Measurements from ENCODE around the gene NEK1. TPM values are rescaled to one million over a fixed set of nuclear protein-coding genes. Genes with fewer than 3 reads are reported as not detected.

The NEK1 gene
- total and polyA plus RNA-seq, 7 experiments from 2014 or later, result 7.8 to 21.0 (median 13.9) TPM

GRCh38 chr4:169379688-169380087 is 232.7 kb downstream of the NEK1 start:
- Mint-ChIP-seq H3K36me3 (peaks cover 0 to 13% (median 0%) of the 10 kb centered on the region in 5 donors), H3K4me3 (no peak overlapping the region), H3K4me1 (peaks cover 0 to 1% (median 0%) of the 10 kb centered on the region in 7 donors), H3K27me3 (no peaks in the 10 kb centered on the region), H3K9me3 (peaks cover 0 to 48% (median 24%) of the 10 kb centered on the region in 11 donors), H3K27ac (no peak overlapping the region)
- ATAC-seq, result no peak
- no peaks in the 10 kb centered on the region for H3K36me3 ChIP-seq (ENCODE audit: control insufficient read depth in 2 of 3, insufficient read depth in 3 of 3, low read length in 3 of 3)
- H3K27me3 ChIP-seq (ENCODE audit: control insufficient read depth in 2 of 2, insufficient read depth in 2 of 2, low read length in 2 of 2), result no peaks in the 10 kb centered on the region
- H3K4me1 ChIP-seq (ENCODE audit: control insufficient read depth in 2 of 2, insufficient read depth in 2 of 2, low read length in 2 of 2), result no peaks in the 10 kb centered on the region
- CTCF ChIA-PET, result no interaction called here
- no peak overlapping the region for H3K4me3 ChIP-seq (ENCODE audit: low read length)
- DNase-seq, result no peak
- intact Hi-C loops (cut with micrococcal nuclease), result no loop called here
- peaks cover 0 to 17% (median 8%) of the 10 kb centered on the region in 3 experiments for H3K9me3 ChIP-seq (ENCODE audit: control insufficient read depth in 2 of 3, low read length in 3 of 3)
- POLR2A ChIA-PET, result no interaction called here
- no peak overlapping the region for H3K27ac ChIP-seq (ENCODE audit: low read depth, low read length)

GRCh38 chr4:169377367-169377766 is 235.0 kb downstream of the NEK1 start:
- ATAC-seq, result no peak
- H3K9me3 Mint-ChIP-seq, result peaks cover 0 to 51% (median 24%) of the 10 kb centered on the region in 11 donors
- POLR2A ChIA-PET, result no interaction called here

GRCh38 chr4:169376421-169376820 is 236.0 kb downstream of the NEK1 start:
- POLR2A ChIA-PET, result no interaction called here
- Mint-ChIP-seq H3K27ac (no peak overlapping the region), H3K36me3 (peaks cover 0 to 13% (median 0%) of the 10 kb centered on the region in 5 donors), H3K4me3 (no peak overlapping the region), H3K4me1 (no peaks in the 10 kb centered on the region), H3K9me3 (peaks cover 0 to 51% (median 24%) of the 10 kb centered on the region in 11 donors), H3K27me3 (no peaks in the 10 kb centered on the region)
- CTCF ChIA-PET, result no interaction called here
- ATAC-seq (no peak), DNase-seq (no peak)
- no peaks in the 10 kb centered on the region for H3K27me3 ChIP-seq (ENCODE audit: control insufficient read depth in 2 of 2, insufficient read depth in 2 of 2, low read length in 2 of 2)
- peaks cover 0 to 17% (median 8%) of the 10 kb centered on the region in 3 experiments for H3K9me3 ChIP-seq (ENCODE audit: control insufficient read depth in 2 of 3, low read length in 3 of 3)
- intact Hi-C loops (cut with micrococcal nuclease), result no loop called here
- no peaks in the 10 kb centered on the region for H3K36me3 ChIP-seq (ENCODE audit: control insufficient read depth in 2 of 3, insufficient read depth in 3 of 3, low read length in 3 of 3)
- no peaks in the 10 kb centered on the region for H3K4me1 ChIP-seq (ENCODE audit: control insufficient read depth in 2 of 2, insufficient read depth in 2 of 2, low read length in 2 of 2)
- H3K4me3 ChIP-seq (ENCODE audit: low read length), result no peak overlapping the region
- no peak overlapping the region for H3K27ac ChIP-seq (ENCODE audit: low read depth, low read length)

More at GRCh38 chr4:169377367-169377766, 235.0 kb downstream of the NEK1 start:
- Histone ChIP-seq H3K4me3 (ENCODE audit: low read length) (no peak overlapping the region), H3K27me3 (ENCODE audit: control insufficient read depth in 2 of 2, insufficient read depth in 2 of 2, low read length in 2 of 2) (no peaks in the 10 kb centered on the region), H3K36me3 (ENCODE audit: control insufficient read depth in 2 of 3, insufficient read depth in 3 of 3, low read length in 3 of 3) (no peaks in the 10 kb centered on the region), H3K27ac (ENCODE audit: low read depth, low read length) (no peak overlapping the region), H3K4me1 (ENCODE audit: control insufficient read depth in 2 of 2, insufficient read depth in 2 of 2, low read length in 2 of 2) (no peaks in the 10 kb centered on the region), H3K9me3 (ENCODE audit: control insufficient read depth in 2 of 3, low read length in 3 of 3) (peaks cover 0 to 17% (median 8%) of the 10 kb centered on the region in 3 experiments)
- CTCF ChIA-PET, result no interaction called here
- Mint-ChIP-seq H3K27ac (no peak overlapping the region), H3K36me3 (peaks cover 0 to 13% (median 0%) of the 10 kb centered on the region in 5 donors), H3K27me3 (no peaks in the 10 kb centered on the region), H3K4me1 (no peaks in the 10 kb centered on the region), H3K4me3 (no peak overlapping the region)
- intact Hi-C loops (cut with micrococcal nuclease), result no loop called here
- DNase-seq, result no peak

- Mint-ChIP-seq H3K9me3 (peaks cover 0 to 28% (median 17%) of the 10 kb centered on the region in 11 donors), H3K36me3 (peaks cover 0 to 13% (median 0%) of the 10 kb centered on the region in 5 donors), H3K27me3 (no peaks in the 10 kb centered on the region)
Observed at GRCh38 chr4:169372791-169373190, 239.6 kb downstream of the NEK1 start.

GRCh38 chr4:169369634-169370033 is 242.7 kb downstream of the NEK1 start:
- Mint-ChIP-seq H3K36me3 (no peaks in the 10 kb centered on the region), H3K4me1 (no peaks in the 10 kb centered on the region), H3K27ac (no peak overlapping the region), H3K9me3 (peaks cover 0 to 17% (median 4%) of the 10 kb centered on the region in 11 donors), H3K4me3 (no peak overlapping the region), H3K27me3 (no peaks in the 10 kb centered on the region)
- H3K4me1 ChIP-seq (ENCODE audit: control insufficient read depth in 2 of 2, insufficient read depth in 2 of 2, low read length in 2 of 2), result no peaks in the 10 kb centered on the region
- H3K27me3 ChIP-seq (ENCODE audit: control insufficient read depth in 2 of 2, insufficient read depth in 2 of 2, low read length in 2 of 2), result no peaks in the 10 kb centered on the region
- DNase-seq (no peak), ATAC-seq (no peak)
- POLR2A ChIA-PET, result no interaction called here
- H3K9me3 ChIP-seq (ENCODE audit: control insufficient read depth in 2 of 3, low read length in 3 of 3), result peaks cover 0 to 4% (median 0%) of the 10 kb centered on the region in 3 experiments
- CTCF ChIA-PET, result no interaction called here
- intact Hi-C loops (cut with micrococcal nuclease), result loop anchor here in 1 of 2 donors (5.0 kb wide), 1 partner anchor 118 kb away; no protein-coding TSS in a partner anchor
- no peak overlapping the region for H3K27ac ChIP-seq (ENCODE audit: low read depth, low read length)
- no peaks in the 10 kb centered on the region for H3K36me3 ChIP-seq (ENCODE audit: control insufficient read depth in 2 of 3, insufficient read depth in 3 of 3, low read length in 3 of 3)
- no peak overlapping the region for H3K4me3 ChIP-seq (ENCODE audit: low read length)

More at GRCh38 chr4:169372791-169373190, 239.6 kb downstream of the NEK1 start:
- Histone ChIP-seq H3K4me1 (ENCODE audit: control insufficient read depth in 2 of 2, insufficient read depth in 2 of 2, low read length in 2 of 2) (no peaks in the 10 kb centered on the region), H3K27me3 (ENCODE audit: control insufficient read depth in 2 of 2, insufficient read depth in 2 of 2, low read length in 2 of 2) (no peaks in the 10 kb centered on the region), H3K9me3 (ENCODE audit: control insufficient read depth in 2 of 3, low read length in 3 of 3) (peaks cover 0 to 17% (median 8%) of the 10 kb centered on the region in 3 experiments), H3K36me3 (ENCODE audit: control insufficient read depth in 2 of 3, insufficient read depth in 3 of 3, low read length in 3 of 3) (no peaks in the 10 kb centered on the region), H3K27ac (ENCODE audit: low read depth, low read length) (no peak overlapping the region), H3K4me3 (ENCODE audit: low read length) (no peak overlapping the region)
- intact Hi-C loops (cut with micrococcal nuclease), result no loop called here
- ChIA-PET POLR2A (no interaction called here), CTCF (no interaction called here)
- DNase-seq, result no peak
- Mint-ChIP-seq H3K27ac (no peak overlapping the region), H3K4me1 (no peaks in the 10 kb centered on the region), H3K4me3 (no peak overlapping the region)
- no peak for ATAC-seq

- no peak for ATAC-seq
Observed at GRCh38 chr4:169367826-169368225, 244.6 kb downstream of the NEK1 start.

GRCh38 chr4:169366821-169367220 is 245.6 kb downstream of the NEK1 start:
- intact Hi-C loops (cut with micrococcal nuclease), result loop anchor here in 1 of 2 donors (5.0 kb wide), 1 partner anchor 120 kb away; no protein-coding TSS in a partner anchor
- no peaks in the 10 kb centered on the region for H3K36me3 ChIP-seq (ENCODE audit: control insufficient read depth in 2 of 3, insufficient read depth in 3 of 3, low read length in 3 of 3)
- no peak for DNase-seq
- ChIA-PET CTCF (no interaction called here), POLR2A (no interaction called here)
- H3K4me1 ChIP-seq (ENCODE audit: control insufficient read depth in 2 of 2, insufficient read depth in 2 of 2, low read length in 2 of 2), result no peaks in the 10 kb centered on the region
- no peak overlapping the region for H3K4me3 Mint-ChIP-seq
- H3K4me3 ChIP-seq (ENCODE audit: low read length), result no peak overlapping the region
- peaks cover 0 to 9% (median 0%) of the 10 kb centered on the region in 5 donors for H3K27me3 Mint-ChIP-seq
- no peak overlapping the region for H3K27ac Mint-ChIP-seq
- peaks cover 0 to 4% (median 0%) of the 10 kb centered on the region in 3 experiments for H3K9me3 ChIP-seq (ENCODE audit: control insufficient read depth in 2 of 3, low read length in 3 of 3)
- H3K36me3 Mint-ChIP-seq, result peaks cover 0 to 4% (median 0%) of the 10 kb centered on the region in 5 donors
- no peaks in the 10 kb centered on the region for H3K27me3 ChIP-seq (ENCODE audit: control insufficient read depth in 2 of 2, insufficient read depth in 2 of 2, low read length in 2 of 2)
- H3K4me1 Mint-ChIP-seq, result peaks cover 0 to 1% (median 0%) of the 10 kb centered on the region in 7 donors
- no peak for ATAC-seq
- H3K27ac ChIP-seq (ENCODE audit: low read depth, low read length), result no peak overlapping the region
- H3K9me3 Mint-ChIP-seq, result peaks cover 0 to 22% (median 4%) of the 10 kb centered on the region in 11 donors

More at GRCh38 chr4:169367826-169368225, 244.6 kb downstream of the NEK1 start:
- H3K36me3 ChIP-seq (ENCODE audit: control insufficient read depth in 2 of 3, insufficient read depth in 3 of 3, low read length in 3 of 3), result no peaks in the 10 kb centered on the region
- H3K27me3 ChIP-seq (ENCODE audit: control insufficient read depth in 2 of 2, insufficient read depth in 2 of 2, low read length in 2 of 2), result no peaks in the 10 kb centered on the region
- H3K4me3 Mint-ChIP-seq, result no peak overlapping the region
- H3K9me3 Mint-ChIP-seq, result peaks cover 0 to 17% (median 4%) of the 10 kb centered on the region in 11 donors
- H3K36me3 Mint-ChIP-seq, result no peaks in the 10 kb centered on the region
- intact Hi-C loops (cut with micrococcal nuclease), result loop anchor here in 1 of 2 donors (5.0 kb wide), 1 partner anchor 119 kb away; no protein-coding TSS in a partner anchor
- no peak overlapping the region for H3K4me3 ChIP-seq (ENCODE audit: low read length)
- no peaks in the 10 kb centered on the region for H3K4me1 ChIP-seq (ENCODE audit: control insufficient read depth in 2 of 2, insufficient read depth in 2 of 2, low read length in 2 of 2)
- no peak overlapping the region for H3K27ac ChIP-seq (ENCODE audit: low read depth, low read length)
- H3K9me3 ChIP-seq (ENCODE audit: control insufficient read depth in 2 of 3, low read length in 3 of 3), result peaks cover 0 to 4% (median 0%) of the 10 kb centered on the region in 3 experiments
- DNase-seq, result no peak
- H3K27me3 Mint-ChIP-seq, result no peaks in the 10 kb centered on the region
- ChIA-PET POLR2A (interaction anchor here (0.6 kb wide), 1 partner anchor 380 kb away, joined by 3 read pairs; no protein-coding TSS in a partner anchor), CTCF (interaction anchor here (0.6 kb wide), 1 partner anchor 180 kb away, joined by 3 read pairs; no protein-coding TSS in a partner anchor)
- H3K4me1 Mint-ChIP-seq, result no peaks in the 10 kb centered on the region
- H3K27ac Mint-ChIP-seq, result peak overlapping the region in 1 of 9 donors; percentile 13

Data from naive thymus-derived CD4-positive, alpha-beta T cell (primary cell).